ENCODE results near the gene ABCC8.

DNA sequence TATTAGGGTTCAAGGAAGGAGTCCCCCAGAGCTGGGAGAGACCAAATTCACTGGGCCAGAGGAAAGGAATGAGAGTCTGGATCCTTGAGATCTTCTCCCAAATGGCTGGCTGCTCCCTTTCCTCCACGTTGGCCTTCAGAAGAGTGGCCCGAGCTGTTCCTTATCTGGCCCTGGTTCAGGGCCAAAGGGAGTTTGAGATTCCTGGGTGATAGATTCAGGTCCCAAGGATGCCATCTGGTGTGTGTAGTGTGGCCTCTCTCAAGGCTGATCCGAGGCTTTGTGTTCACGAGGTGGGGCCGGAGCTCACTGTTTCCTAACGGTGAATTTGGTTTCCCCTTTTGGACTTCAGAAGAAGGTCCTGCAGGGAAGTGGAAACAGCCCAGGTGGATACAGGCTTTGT lies 17.4 kb upstream of the ABCC8 start:
- TF ChIP-seq EZH2 (IDR thresholded peaks at IDR 0.05; ENCODE audit: borderline replicate concordance, low read depth, low read length, poor library complexity, severe bottlenecking) = no peak
- TF ChIP-seq, protein P1, sequence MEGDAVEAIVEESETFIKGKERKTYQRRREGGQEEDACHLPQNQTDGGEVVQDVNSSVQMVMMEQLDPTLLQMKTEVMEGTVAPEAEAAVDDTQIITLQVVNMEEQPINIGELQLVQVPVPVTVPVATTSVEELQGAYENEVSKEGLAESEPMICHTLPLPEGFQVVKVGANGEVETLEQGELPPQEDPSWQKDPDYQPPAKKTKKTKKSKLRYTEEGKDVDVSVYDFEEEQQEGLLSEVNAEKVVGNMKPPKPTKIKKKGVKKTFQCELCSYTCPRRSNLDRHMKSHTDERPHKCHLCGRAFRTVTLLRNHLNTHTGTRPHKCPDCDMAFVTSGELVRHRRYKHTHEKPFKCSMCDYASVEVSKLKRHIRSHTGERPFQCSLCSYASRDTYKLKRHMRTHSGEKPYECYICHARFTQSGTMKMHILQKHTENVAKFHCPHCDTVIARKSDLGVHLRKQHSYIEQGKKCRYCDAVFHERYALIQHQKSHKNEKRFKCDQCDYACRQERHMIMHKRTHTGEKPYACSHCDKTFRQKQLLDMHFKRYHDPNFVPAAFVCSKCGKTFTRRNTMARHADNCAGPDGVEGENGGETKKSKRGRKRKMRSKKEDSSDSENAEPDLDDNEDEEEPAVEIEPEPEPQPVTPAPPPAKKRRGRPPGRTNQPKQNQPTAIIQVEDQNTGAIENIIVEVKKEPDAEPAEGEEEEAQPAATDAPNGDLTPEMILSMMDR (conservative IDR thresholded peaks at IDR 0.05; ENCODE audit: low read depth, low read length) = no peak
